ENCODE data around the gene RAB6D.
A peak's percentile ranks its signal among the peaks of the same experiment; 100 is the strongest.
"Not testable (repeated sequence)": the region's sequence is repeated elsewhere in the genome, so short reads cannot be mapped to it uniquely, and the experiment has no call there.

Gene RAB6D

DNA sequence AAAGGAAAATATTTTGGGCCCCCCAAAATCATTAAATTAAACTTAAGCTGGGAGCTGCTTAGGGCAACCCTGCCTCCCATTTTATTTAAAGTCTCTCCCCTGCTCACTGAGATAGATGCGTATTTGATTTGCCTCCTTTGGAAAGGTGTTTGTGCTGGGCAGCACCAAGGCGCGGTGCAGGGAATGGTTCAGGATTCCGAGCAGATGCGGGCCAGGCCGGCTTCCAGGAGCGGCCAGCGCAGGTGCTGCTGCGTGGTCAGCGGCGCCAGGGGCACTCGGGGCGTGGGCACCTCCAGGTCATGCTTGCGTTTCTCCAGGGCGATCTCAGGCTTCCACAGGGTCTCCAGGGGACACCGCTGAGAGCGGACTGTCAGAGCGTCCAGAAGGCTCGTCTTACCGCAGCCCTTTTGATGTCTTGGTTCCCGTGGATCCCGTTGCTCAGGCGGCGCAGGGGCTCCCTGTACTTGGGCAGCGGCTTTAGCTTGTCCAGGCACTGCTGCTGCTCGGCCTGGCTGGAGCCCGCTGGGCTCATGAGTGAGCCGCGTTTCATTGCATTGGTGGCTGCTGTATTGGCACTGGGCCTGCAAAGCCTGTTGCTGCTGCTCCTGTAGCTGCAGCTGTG is 31.2 kb upstream of the RAB6D start:
- H3K4me3 ChIP-seq (ENCODE audit: low read length), result peak overlapping the region; percentile 25; the same call in 1 of the 2 replicates
- not testable (repeated sequence) for DNase-seq (ENCODE audit: low read depth, low spot score); H3K27me3 ChIP-seq (ENCODE audit: control insufficient read depth, insufficient read depth, low read length); H3K4me1 ChIP-seq (ENCODE audit: control insufficient read depth, insufficient read depth, low read length); H3K36me3 ChIP-seq (ENCODE audit: control insufficient read depth, insufficient read depth, low read length); H3K9me3 ChIP-seq (ENCODE audit: control insufficient read depth, insufficient read depth, low read length); H3K27ac ChIP-seq (ENCODE audit: low read length)
- no CpG with 5 or more reads among the region's 29 CpGs for WGBS (ENCODE audit: insufficient coverage, insufficient read length)

DNA sequence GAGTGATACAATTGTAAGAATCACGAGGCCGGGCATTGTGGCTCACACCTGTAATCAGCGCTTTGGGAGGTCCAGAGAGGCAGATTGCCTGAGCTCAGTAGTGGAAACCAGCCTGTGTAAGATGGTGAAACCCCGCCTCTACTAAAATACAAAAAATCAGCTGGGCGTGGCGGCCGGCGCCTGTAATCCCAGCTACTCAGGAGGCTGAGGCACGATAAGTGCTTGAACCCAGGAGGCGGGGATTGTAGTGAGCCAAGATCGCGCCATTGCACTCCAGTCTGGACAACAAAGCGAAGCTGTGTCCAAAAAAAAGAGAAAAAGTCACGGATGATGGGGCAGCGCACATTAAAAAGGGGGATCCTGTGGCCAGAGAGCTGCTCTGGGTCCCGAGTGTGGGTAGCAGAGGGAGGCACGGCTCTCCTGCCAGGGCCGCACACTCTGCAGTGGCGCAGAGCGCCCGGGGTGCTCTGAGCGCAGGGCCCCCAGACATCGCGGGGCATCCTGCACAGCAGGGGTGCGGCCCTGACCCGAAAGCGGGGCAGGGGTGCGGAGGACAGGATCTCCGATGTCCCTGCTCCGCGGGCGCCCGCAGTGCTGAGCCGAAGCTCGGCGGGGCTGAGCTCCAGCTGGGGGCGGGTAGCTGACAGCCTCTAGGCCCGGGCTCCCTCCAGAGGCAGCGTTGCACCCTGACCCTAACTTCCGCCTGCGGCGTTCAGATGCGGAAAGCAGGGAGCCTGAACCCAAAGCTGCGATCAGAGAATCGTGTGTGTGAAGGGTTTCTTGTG is 30.4 kb upstream of the RAB6D start:
- DNase-seq (ENCODE audit: low read depth, low spot score), result no peak
- no peaks in the 10 kb centered on the region for H3K9me3 ChIP-seq (ENCODE audit: control insufficient read depth, insufficient read depth, low read length)
- no peak overlapping the region for H3K27ac ChIP-seq (ENCODE audit: low read length)
- no CpG with 5 or more reads among the region's 45 CpGs for WGBS (ENCODE audit: insufficient coverage, insufficient read length)
- H3K4me1 ChIP-seq (ENCODE audit: control insufficient read depth, insufficient read depth, low read length), result no peaks in the 10 kb centered on the region
- H3K4me3 ChIP-seq (ENCODE audit: low read length), result peak overlapping the region; percentile 56; the same call in 1 of the 2 replicates
- H3K27me3 ChIP-seq (ENCODE audit: control insufficient read depth, insufficient read depth, low read length), result no peaks in the 10 kb centered on the region
- H3K36me3 ChIP-seq (ENCODE audit: control insufficient read depth, insufficient read depth, low read length), result no peaks in the 10 kb centered on the region

- DNase-seq (ENCODE audit: low read depth, low spot score); H3K27me3 ChIP-seq (ENCODE audit: control insufficient read depth, insufficient read depth, low read length); H3K36me3 ChIP-seq (ENCODE audit: control insufficient read depth, insufficient read depth, low read length); H3K9me3 ChIP-seq (ENCODE audit: control insufficient read depth, insufficient read depth, low read length); H3K27ac ChIP-seq (ENCODE audit: low read length); H3K4me1 ChIP-seq (ENCODE audit: control insufficient read depth, insufficient read depth, low read length); H3K4me3 ChIP-seq (ENCODE audit: low read length): not testable (repeated sequence)
- WGBS (ENCODE audit: insufficient coverage, insufficient read length), result no CpG with 5 or more reads among the region's 9 CpGs
Measured at GRCh38 chr2:131391953-131392352, 28.0 kb upstream of the RAB6D start.

DNA sequence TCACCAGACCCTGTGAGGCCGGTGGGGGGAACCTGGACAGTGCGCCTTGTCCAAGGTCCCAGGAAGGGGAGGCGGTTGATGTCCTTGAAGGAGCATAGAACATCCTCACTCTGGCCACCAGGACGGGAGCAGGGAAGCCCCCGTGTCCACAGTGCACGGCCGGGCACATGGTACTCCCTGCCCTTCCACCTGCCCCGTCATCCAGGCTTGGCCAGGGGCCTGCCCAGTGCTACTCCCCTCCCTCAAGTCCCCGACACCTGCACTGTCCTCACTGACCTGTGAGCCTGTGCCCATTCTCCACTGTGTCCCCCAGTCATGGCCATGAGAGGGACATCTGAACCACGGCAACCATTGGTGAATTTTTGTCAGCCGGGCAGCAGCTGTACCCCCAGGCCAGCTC is 27.5 kb upstream of the RAB6D start:
- H3K9me3 ChIP-seq (ENCODE audit: control insufficient read depth, insufficient read depth, low read length); H3K4me1 ChIP-seq (ENCODE audit: control insufficient read depth, insufficient read depth, low read length); H3K27me3 ChIP-seq (ENCODE audit: control insufficient read depth, insufficient read depth, low read length); DNase-seq (ENCODE audit: low read depth, low spot score); H3K27ac ChIP-seq (ENCODE audit: low read length); H3K36me3 ChIP-seq (ENCODE audit: control insufficient read depth, insufficient read depth, low read length); H3K4me3 ChIP-seq (ENCODE audit: low read length): not testable (repeated sequence)
- no CpG with 5 or more reads among the region's 11 CpGs for WGBS (ENCODE audit: insufficient coverage, insufficient read length)

DNA sequence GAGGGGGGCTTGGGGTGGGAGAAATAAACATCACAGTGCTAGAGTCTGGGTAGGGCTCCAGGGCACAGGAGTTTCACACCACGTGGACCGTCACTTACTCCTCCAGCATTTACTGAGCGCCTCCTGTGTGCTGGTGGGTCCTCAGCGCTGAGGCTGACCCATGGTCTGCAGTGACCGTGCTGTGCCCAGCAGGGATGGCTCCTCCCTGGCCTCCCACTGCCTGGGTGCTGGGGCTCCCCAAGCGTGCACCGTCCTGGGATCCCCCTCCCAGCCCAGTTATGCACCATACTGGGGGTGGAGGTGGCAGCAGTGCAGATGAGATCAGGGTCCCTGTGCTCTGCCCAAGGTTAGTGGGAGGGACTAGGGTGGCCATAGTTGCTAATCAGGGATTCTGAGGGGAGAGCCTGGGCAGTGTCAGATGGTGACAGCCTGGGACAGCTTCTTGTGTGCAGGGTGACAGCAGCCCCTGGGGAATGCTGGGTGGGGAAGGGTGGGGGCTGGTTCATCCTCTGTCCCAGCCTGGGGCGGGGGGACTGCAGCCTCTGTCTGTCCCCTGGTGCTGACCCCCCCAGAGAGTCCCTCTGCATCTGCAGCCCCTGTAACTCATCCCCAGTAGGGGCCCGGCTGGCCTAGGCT is 26.6 kb upstream of the RAB6D start:
- H3K9me3 ChIP-seq (ENCODE audit: control insufficient read depth, insufficient read depth, low read length); H3K36me3 ChIP-seq (ENCODE audit: control insufficient read depth, insufficient read depth, low read length); DNase-seq (ENCODE audit: low read depth, low spot score); H3K4me3 ChIP-seq (ENCODE audit: low read length); H3K27me3 ChIP-seq (ENCODE audit: control insufficient read depth, insufficient read depth, low read length); H3K27ac ChIP-seq (ENCODE audit: low read length); H3K4me1 ChIP-seq (ENCODE audit: control insufficient read depth, insufficient read depth, low read length): not testable (repeated sequence)
- no CpG with 5 or more reads among the region's 9 CpGs for WGBS (ENCODE audit: insufficient coverage, insufficient read length)

- Histone ChIP-seq H3K27me3 (ENCODE audit: control insufficient read depth, insufficient read depth, low read length) (no peaks in the 10 kb centered on the region), H3K36me3 (ENCODE audit: control insufficient read depth, insufficient read depth, low read length) (no peaks in the 10 kb centered on the region), H3K27ac (ENCODE audit: low read length) (no peak overlapping the region), H3K4me3 (ENCODE audit: low read length) (no peak overlapping the region), H3K4me1 (ENCODE audit: control insufficient read depth, insufficient read depth, low read length) (no peaks in the 10 kb centered on the region), H3K9me3 (ENCODE audit: control insufficient read depth, insufficient read depth, low read length) (no peaks in the 10 kb centered on the region)
- no CpG with 5 or more reads among the region's 10 CpGs for WGBS (ENCODE audit: insufficient coverage, insufficient read length)
- DNase-seq (ENCODE audit: low read depth, low spot score), result no peak
Measured at GRCh38 chr2:131389657-131390056, 25.7 kb upstream of the RAB6D start.

- H3K9me3 ChIP-seq (ENCODE audit: control insufficient read depth, insufficient read depth, low read length); H3K4me3 ChIP-seq (ENCODE audit: low read length); H3K27me3 ChIP-seq (ENCODE audit: control insufficient read depth, insufficient read depth, low read length); H3K36me3 ChIP-seq (ENCODE audit: control insufficient read depth, insufficient read depth, low read length); H3K27ac ChIP-seq (ENCODE audit: low read length); H3K4me1 ChIP-seq (ENCODE audit: control insufficient read depth, insufficient read depth, low read length); DNase-seq (ENCODE audit: low read depth, low spot score): not testable (repeated sequence)
- no CpG with 5 or more reads among the region's 6 CpGs for WGBS (ENCODE audit: insufficient coverage, insufficient read length)
Measured at GRCh38 chr2:131388834-131389233, 24.9 kb upstream of the RAB6D start.

DNA sequence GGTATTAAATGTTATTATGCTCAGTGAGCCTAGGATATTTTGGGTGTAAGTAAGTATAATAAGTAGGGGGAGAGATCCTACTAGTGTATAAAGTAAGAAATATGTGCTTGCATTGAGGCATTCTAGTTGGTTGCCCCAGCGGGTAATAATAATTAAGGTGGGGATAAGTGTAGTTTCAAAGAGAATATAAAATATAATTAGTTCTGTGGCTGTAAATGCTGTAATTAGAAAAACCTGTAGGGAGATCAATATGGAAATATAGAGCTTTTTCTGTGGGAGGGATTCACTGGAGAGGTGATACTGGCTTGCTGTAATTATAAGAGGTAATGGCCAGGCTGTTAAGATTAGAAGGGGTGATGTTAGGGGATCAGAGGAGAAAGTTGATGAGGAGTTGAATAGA is 9.1 kb upstream of the RAB6D start:
- not testable (repeated sequence) for H3K4me3 ChIP-seq (ENCODE audit: low read length); H3K9me3 ChIP-seq (ENCODE audit: control insufficient read depth, insufficient read depth, low read length); H3K4me1 ChIP-seq (ENCODE audit: control insufficient read depth, insufficient read depth, low read length); H3K36me3 ChIP-seq (ENCODE audit: control insufficient read depth, insufficient read depth, low read length); DNase-seq (ENCODE audit: low read depth, low spot score); H3K27me3 ChIP-seq (ENCODE audit: control insufficient read depth, insufficient read depth, low read length); H3K27ac ChIP-seq (ENCODE audit: low read length)
- no CpG with 5 or more reads among the region's 1 CpG for WGBS (ENCODE audit: insufficient coverage, insufficient read length)

GRCh38 chr2:131369954-131370353 is 6.0 kb upstream of the RAB6D start:
- no peaks in the 10 kb centered on the region for H3K9me3 ChIP-seq (ENCODE audit: control insufficient read depth, insufficient read depth, low read length)
- no peak overlapping the region for H3K27ac ChIP-seq (ENCODE audit: low read length)
- DNase-seq (ENCODE audit: low read depth, low spot score), result no peak
- WGBS (ENCODE audit: insufficient coverage, insufficient read length), result no CpG with 5 or more reads among the region's 6 CpGs
- peaks cover 2% of the 10 kb centered on the region; the same call in 1 of the 2 replicates for H3K27me3 ChIP-seq (ENCODE audit: control insufficient read depth, insufficient read depth, low read length)
- no peaks in the 10 kb centered on the region for H3K36me3 ChIP-seq (ENCODE audit: control insufficient read depth, insufficient read depth, low read length)
- H3K4me1 ChIP-seq (ENCODE audit: control insufficient read depth, insufficient read depth, low read length), result no peaks in the 10 kb centered on the region
- no peak overlapping the region for H3K4me3 ChIP-seq (ENCODE audit: low read length)

GRCh38 chr2:131368493-131369066 is 4.6 kb upstream of the RAB6D start:
- not testable (repeated sequence) for H3K4me3 ChIP-seq (ENCODE audit: low read length); H3K9me3 ChIP-seq (ENCODE audit: control insufficient read depth, insufficient read depth, low read length); H3K27ac ChIP-seq (ENCODE audit: low read length); H3K4me1 ChIP-seq (ENCODE audit: control insufficient read depth, insufficient read depth, low read length); H3K36me3 ChIP-seq (ENCODE audit: control insufficient read depth, insufficient read depth, low read length); H3K27me3 ChIP-seq (ENCODE audit: control insufficient read depth, insufficient read depth, low read length); DNase-seq (ENCODE audit: low read depth, low spot score)
- no CpG with 5 or more reads among the region's 9 CpGs for WGBS (ENCODE audit: insufficient coverage, insufficient read length)

Data from iPS DF 6.9 (cell line).